ENCODE data around the gene ZNF441.

- no peak for TF ChIP-seq POLR2A (IDR thresholded peaks at IDR 0.05; ENCODE audit: low read length)
- no peak for TF ChIP-seq GATA1 (IDR thresholded peaks at IDR 0.05; ENCODE audit: low read depth, low read length)
Observed at GRCh38 chr19:11745869-11746268, 20.9 kb upstream of the ZNF441 start.
